HG03378 (cell line): ENCODE data around the gene SPATA20.
A peak's percentile ranks its signal among the peaks of the same experiment; 100 is the strongest.

Source experiments
- ATAC-seq: cut with Tn5 transposase; IDR thresholded peaks from one replicate; pipeline ENCODE4 v1.9.1; 2021; ENCODE audit warnings: mild to moderate bottlenecking, moderate library complexity; ENCODE audit not compliant: unreplicated experiment

Gene SPATA20

DNA sequence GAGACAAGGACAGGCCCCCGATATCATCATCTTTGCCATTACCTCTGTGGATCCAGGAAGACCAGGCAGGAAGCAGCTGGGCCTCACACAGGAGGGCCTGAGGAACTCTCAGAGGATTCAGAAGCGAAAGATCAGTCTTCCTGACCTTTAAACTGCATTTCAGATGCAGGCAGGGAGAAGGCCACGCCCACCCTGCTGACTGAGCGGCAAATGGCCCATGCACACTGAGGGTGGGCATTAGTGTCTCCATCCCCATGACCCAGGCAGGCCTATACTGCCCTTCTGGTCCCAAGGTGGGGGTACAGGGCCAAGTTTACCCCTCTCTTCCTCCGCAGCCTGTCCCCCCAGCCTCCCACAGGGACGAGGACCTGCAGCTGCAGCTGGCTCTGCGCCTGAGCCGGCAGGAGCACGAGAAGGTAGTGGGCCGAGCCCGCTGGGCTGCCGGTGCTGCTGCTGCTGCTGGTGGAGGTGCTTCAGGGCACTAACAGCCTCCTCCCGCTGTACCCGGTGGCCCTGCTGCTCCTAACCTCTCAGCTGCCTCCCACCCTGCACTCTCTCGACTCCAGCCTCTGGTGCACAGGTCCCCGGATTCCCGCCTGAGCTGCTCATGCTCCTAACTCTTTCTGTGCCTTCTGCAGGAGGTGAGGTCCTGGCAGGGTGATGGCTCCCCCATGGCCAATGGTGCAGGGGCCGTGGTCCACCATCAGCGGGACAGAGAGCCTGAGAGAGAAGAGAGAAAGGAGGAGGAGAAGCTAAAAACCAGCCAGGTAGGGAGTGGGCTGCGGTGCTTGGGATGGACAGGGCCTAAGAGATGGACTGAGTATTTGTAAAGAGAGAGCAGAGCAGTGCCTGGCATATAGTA lies 8.2 kb upstream of the SPATA20 start:
- no peak for ATAC-seq

DNA sequence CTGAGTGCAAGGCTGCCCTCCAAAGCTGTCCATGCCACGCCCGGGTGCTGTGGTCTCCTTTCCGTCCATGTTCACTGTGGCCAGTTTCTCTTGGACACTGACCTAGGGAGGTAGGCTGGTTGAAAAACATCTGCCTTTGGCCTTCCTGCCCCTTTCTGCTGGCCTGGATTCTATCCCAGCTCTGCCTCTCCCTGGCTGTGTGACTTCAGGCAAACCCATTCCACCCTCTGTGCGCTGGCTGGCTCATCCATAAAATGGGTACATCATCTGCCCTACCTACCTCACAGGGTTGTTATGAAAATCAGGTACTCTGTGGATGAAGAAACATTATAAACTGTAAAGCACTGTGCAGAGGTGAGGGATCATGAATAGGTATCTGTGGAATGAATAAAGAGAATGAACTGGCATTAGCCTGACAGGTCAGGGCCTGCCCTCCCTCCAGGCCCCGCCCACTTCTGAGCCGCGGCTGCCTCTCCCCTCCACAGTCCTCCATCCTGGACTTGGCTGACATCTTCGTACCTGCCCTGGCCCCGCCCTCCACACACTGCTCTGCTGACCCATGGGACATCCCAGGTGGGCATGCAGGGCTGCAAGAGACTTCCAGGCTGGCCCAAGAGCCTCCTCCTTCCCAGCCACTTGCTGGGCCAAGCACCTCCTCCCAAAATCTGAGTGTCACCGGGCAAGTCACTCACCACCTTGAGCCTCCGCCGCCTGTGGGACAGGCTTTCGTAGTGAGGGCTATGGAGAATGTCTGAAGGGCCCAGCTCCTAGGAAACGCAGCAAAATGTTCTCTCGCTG lies 7.0 kb upstream of the SPATA20 start:
- ATAC-seq: no peak

DNA sequence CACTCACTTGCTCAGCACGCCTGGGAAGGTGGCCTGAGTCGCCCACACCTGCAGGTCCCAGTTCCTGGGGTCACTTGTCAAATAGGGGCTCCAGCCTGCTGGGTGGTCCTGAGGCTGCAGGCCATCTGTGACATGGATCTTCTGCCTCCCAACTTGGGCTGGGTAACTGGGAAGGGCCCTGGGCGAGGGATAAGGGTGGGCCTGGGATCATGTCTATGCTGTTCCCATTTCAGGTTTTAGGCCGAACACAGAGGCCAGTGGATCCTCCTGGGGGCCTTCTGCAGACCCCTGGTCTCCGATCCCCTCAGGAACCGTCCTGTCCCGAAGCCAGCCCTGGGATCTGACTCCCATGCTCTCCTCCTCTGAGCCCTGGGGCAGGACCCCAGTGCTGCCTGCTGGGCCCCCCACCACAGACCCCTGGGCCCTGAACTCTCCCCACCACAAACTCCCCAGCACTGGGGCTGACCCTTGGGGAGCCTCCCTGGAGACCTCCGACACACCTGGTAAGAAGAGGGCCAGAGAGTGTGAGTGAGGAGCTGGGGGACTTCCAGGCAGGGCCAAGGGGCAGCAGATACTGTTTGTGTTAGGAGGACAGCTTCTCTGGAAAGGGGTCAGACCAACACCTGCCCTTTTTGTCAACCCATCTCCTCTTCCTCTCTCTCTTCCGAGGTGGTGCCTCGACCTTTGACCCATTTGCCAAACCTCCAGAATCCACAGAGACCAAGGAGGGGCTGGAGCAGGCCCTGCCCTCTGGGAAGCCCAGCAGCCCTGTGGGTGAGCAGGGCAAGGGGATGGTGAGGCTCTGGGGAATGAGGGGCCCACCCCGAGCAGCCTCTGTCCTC lies 6.2 kb upstream of the SPATA20 start:
- no peak for ATAC-seq

GRCh38 chr17:50541402-50541715 lies 5.6 kb upstream of the SPATA20 start:
- no peak for ATAC-seq

DNA sequence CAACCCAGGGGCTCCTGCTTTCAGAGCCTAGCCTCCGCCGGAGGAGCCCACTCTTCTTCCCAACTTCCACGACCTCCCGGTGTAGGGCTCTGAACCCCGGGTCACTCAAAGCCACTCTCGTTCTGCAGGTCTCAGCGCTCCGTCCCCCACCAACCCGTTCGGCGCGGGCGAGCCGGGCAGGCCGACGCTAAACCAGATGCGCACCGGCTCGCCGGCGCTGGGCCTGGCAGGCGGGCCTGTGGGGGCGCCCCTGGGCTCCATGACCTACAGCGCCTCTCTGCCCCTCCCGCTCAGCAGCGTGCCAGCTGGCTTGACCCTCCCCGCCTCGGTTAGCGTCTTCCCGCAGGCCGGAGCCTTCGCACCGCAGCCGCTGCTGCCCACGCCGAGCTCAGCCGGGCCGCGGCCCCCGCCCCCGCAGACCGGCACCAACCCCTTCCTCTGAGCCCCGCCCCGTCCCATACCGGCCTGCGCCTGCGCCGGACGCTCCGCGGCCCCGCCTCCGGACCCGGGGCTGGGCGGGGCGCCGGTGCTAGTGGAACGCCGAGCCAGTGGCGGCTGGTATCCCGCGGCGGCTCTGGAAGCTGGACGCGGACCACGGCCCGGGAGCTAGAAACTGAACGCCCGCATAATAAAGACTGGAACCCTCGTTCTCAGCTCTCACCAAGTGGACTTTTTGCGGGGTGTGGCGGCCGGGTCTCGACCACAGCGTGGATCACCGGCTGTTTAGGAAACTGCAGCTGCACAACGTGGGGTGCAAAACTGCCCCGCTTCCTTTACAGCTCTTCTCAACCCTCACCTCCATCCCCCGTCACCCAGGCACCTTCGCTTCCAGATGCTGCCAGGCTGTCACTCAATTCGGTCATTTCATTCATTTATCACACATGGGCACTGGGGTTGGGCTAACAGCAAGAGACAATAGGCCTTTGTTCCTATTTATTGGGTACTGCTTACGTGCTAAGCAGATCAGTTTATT lies 5.0 kb upstream of the SPATA20 start:
- peak; percentile 40 for ATAC-seq

GRCh38 chr17:50542795-50543774 lies 3.9 kb upstream of the SPATA20 start:
- no peak for ATAC-seq

DNA sequence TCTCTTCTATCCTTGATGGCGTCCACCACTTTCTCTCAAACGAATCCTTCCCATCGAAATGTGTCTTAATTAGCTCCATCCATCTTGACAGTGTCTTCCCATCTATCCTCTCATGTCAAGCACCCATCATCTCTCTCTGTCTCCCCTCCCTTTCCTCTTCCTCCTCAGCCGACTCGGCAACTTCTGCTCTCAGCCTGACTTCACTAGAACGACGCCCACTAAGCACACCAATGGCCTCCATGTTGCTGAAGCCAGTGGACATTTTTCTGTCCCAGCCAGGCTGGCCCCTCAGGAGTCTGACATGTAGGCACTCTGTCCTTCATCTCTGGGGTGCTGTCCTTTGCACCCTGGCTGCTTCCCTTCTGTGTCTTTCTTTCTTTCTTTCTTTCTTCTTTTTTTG lies 2.5 kb upstream of the SPATA20 start:
- no peak for ATAC-seq

- no peak for ATAC-seq
These were observed 1.7 kb upstream of the SPATA20 start for GRCh38 chr17:50545311-50545710.

DNA sequence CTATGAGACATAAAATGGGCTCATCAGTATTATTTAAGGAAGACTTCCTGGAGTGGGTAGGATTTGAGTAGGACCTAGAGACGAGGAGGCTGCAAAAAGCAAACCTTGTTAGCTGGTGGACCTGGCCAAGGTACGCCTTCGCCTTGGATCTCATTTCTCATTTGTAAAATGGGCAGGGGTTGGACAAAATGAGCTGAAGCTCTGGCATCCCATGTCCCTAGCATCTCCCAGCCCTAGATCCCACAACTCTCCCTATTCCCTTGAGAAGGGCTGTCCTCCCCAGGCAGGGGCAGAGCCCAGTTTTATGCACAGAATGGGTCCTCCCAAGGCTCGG lies 306 bp upstream of the SPATA20 start:
- no peak for ATAC-seq

DNA sequence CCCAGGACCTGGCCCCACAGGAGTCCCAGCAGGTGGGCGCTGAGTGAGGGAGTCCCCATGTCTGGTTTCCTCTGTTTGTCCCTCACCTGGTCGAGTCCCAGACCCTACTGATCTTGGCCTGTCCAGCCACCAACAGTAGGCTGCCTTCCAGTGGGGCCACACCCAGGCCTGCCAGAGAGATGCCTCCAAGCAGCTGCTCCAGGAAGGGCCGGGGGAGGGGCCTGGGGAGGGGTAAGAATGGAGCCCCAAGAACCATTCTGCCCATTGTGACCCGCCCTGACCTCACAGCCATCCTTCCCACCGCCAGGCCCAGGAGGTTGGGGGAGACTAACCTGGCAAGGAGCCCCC lies 736 bp downstream of the SPATA20 start:
- no peak for ATAC-seq

DNA sequence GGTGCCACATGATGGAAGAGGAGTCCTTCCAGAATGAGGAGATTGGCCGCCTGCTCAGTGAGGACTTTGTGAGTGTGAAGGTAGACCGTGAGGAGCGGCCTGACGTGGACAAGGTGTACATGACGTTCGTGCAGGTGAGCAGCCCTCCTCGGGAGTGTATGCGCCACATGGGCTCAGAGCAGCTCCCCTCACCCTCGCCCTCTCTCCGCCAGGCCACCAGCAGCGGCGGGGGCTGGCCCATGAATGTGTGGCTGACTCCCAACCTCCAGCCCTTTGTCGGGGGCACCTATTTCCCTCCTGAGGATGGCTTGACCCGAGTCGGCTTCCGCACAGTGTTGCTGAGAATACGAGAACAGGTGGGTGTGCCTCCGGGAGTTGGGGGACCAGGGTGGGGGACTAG lies 1.9 kb downstream of the SPATA20 start:
- ATAC-seq: no peak

GRCh38 chr17:50549256-50549941 lies 2.4 kb downstream of the SPATA20 start:
- no peak for ATAC-seq

GRCh38 chr17:50549969-50550368 lies 3.0 kb downstream of the SPATA20 start:
- no peak for ATAC-seq

GRCh38 chr17:50550661-50551432 lies 3.9 kb downstream of the SPATA20 start:
- no peak for ATAC-seq

DNA sequence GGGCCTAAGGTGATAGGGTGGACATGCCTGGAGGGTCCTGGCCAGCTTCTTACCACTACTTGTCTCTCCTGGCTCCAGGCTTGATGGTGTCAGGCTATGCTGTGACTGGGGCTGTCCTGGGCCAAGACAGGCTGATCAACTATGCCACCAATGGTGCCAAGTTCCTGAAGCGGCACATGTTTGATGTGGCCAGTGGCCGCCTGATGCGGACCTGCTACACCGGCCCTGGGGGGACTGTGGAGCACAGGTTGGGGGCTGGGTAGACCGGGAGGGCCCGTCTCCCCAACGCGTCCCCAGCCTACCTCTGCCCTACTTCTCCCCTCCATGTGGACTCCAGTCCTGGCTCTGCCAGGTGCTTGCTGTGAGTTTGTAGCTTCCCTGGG lies 4.5 kb downstream of the SPATA20 start:
- no peak for ATAC-seq

DNA sequence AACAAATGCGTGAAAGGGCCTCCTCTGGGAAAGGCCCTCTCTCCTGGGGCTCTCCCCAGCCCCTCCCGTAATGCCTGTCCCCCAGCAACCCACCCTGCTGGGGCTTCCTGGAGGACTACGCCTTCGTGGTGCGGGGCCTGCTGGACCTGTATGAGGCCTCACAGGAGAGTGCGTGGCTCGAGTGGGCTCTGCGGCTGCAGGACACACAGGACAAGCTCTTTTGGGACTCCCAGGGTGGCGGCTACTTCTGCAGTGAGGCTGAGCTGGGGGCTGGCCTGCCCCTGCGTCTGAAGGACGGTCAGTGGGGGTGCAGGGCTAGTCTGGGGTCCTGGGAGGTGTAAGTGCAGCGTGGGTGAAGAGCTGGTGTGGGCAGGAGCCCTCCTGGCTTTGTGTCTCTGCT lies 4.9 kb downstream of the SPATA20 start:
- no peak for ATAC-seq

DNA sequence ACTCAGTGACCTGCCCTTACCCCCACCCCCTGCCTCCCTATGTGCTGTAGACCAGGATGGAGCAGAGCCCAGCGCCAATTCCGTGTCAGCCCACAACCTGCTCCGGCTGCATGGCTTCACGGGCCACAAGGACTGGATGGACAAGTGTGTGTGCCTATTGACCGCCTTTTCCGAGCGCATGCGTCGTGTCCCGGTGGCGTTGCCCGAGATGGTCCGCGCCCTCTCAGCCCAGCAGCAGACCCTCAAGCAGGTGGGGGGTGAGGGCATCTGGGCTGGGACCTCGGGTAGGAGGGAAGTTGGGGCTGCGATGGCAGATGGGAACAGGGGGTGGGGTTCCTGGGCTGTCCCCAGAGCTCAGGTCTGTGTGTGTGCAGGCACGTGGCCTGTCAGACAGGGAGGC lies 7.2 kb downstream of the SPATA20 start:
- ATAC-seq: no peak

DNA sequence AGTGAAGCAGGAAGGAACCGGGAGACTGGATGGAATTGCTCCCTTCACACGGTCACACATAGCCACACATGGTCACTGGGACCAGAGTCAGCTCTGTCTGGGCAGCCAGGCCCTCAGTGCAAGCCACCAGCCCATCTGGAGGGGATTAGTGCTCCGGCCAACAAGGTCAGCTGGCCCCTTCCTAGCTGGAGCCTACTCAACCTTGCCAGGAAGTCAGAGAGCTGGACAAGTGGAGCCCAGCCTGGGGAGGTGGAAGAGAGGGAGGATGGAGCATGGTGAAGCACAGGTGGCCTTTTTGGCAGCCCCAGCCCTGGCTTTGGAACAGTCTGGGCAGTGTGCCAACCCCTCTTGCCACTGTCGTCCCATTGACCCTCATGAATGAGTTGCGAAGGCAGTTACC lies 9.8 kb downstream of the SPATA20 start:
- ATAC-seq: no peak
